Prostate gland (tissue), 2 donors: ENCODE data around the gene FUT8. TPM values are rescaled to one million over a fixed set of nuclear protein-coding genes. Genes with fewer than 3 reads are reported as not detected.
A peak's percentile ranks its signal among the peaks of the same experiment; 100 is the strongest.

ENCODE experiments used
- DNase-seq: peaks from one replicate; pipeline ENCODE4 v3.0.0-alpha.2; 2019; ENCODE audit warnings: low spot score
- H3K27ac ChIP-seq, 2 donors: fragments of 200-600 bp; sonication (generic); 2 replicates each; pipeline ENCODE4 v1.5.1; 2017 to 2019
- H3K27me3 ChIP-seq: fragments of 200-600 bp; sonication (generic); replicated peaks from 2 replicates; pipeline ENCODE4 v1.5.1; 2019; ENCODE audit not compliant: insufficient read depth
- H3K36me3 ChIP-seq, 2 donors: fragments of 200-600 bp; sonication (generic); 1 replicate in 1 of 2; 2 replicates in 1 of 2; pipeline versions ENCODE4 v1.5.1 to v1.8.1; 2017 to 2019
- H3K4me1 ChIP-seq: fragments of 200-600 bp; sonication (generic); replicated peaks from 2 replicates; pipeline ENCODE4 v1.5.1; 2019
- H3K4me3 ChIP-seq, 2 donors: fragments of 200-600 bp; sonication (generic); 2 replicates each; pipeline ENCODE4 v1.5.1; 2017 to 2019
- H3K9me3 ChIP-seq: fragments of 200-600 bp; sonication (generic); 2 replicates; pipeline ENCODE4 v1.5.1; 2017
- CTCF ChIP-seq, 4 experiments: fragments of 200-600 bp in 2 of 4; fragments of 450-650 bp in 2 of 4; sonication (generic) in 2 of 4; IDR thresholded peaks; 1 replicate in 3 of 4; 2 replicates in 1 of 4; pipeline ENCODE4 v1.5.1; 2016 to 2019; ENCODE audit warnings: antibody characterized with exemption in 4 of 4, mild to moderate bottlenecking in 2 of 4, moderate library complexity in 2 of 4
- POLR2A ChIP-seq: fragments of 450-650 bp; IDR thresholded peaks from one replicate; pipeline ENCODE4 v1.6.1; 2016; ENCODE audit warnings: antibody characterized with exemption, mild to moderate bottlenecking
- POLR2AphosphoS5 ChIP-seq: sonication (generic); formaldehyde crosslinking; IDR thresholded peaks from one replicate; pipeline ENCODE4 v1.6.1; 2017; ENCODE audit warnings: antibody characterized with exemption
- whole genome bisulfite sequencing: methylation state at CpG from one replicate; pipeline ENCODE4 v1.1.5; 2018; 5-methylcytosine and 5-hydroxymethylcytosine counted together
- intact Hi-C: fragments of 100-400 bp; cut with DNase I; formaldehyde crosslinking; loops from one replicate; pipeline ENCODE4 v1.14.2; 2022
- total RNA-seq, 2 donors: library from RNA; depleted of rRNA; stranded (reverse); fragments of >200 nt; gene quantifications; one replicate each; pipeline ENCODE4 v1.1.0, GENCODE V29; 2016

The FUT8 gene
- total RNA-seq, 2 donors from 2014 or later = 12.4 to 27.9 TPM

GRCh38 chr14:65772921-65773574, 360.5 kb downstream of the FUT8 start:
- TF ChIP-seq CTCF (IDR thresholded peaks at IDR 0.05) (no peak), POLR2AphosphoS5 (peak; percentile 40), POLR2A (no peak)
- Histone ChIP-seq H3K27me3 (no peaks in the 10 kb centered on the region), H3K36me3 (no peaks in the 10 kb centered on the region), H3K27ac (no peak overlapping the region), H3K4me1 (no peaks in the 10 kb centered on the region), H3K9me3 (no peaks in the 10 kb centered on the region), H3K4me3 (no peak overlapping the region)
- intact Hi-C loops = no loop called here
- peak; percentile 4 for DNase-seq
- 39% methylated on average over 4 of the region's 4 CpGs for WGBS

DNA sequence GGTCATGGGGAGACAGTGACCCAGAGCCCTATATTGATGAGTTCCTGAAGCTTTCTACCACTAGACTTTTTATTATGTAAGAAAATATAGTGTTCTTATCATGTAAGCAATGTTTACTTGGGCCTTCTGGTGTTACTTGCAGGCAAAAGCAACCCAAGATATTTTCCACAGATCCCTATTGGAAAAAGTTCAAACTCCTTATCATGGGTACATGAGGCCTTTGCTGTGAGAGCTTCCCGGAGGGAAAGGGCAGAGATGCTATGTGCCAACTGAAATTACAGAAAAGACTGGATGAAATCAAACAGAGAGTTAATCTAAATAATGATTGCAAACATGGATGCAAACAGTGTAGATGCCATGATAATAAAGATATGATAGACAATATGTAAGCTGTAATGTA, 361.5 kb downstream of the FUT8 start:
- no peak overlapping the region for H3K4me3 ChIP-seq
- no peaks in the 10 kb centered on the region for H3K36me3 ChIP-seq
- WGBS = 66% methylated on average over 1 of the region's 1 CpG
- H3K4me1 ChIP-seq = no peaks in the 10 kb centered on the region
- H3K9me3 ChIP-seq = no peaks in the 10 kb centered on the region
- no peak for DNase-seq
- intact Hi-C loops = no loop called here
- no peaks in the 10 kb centered on the region for H3K27me3 ChIP-seq
- no peak for TF ChIP-seq CTCF (IDR thresholded peaks at IDR 0.05)
- TF ChIP-seq POLR2A = no peak
- no peak for TF ChIP-seq POLR2AphosphoS5
- H3K27ac ChIP-seq = no peak overlapping the region

GRCh38 chr14:65776193-65776852, 363.8 kb downstream of the FUT8 start:
- intact Hi-C loops = no loop called here
- no peak for DNase-seq
- Histone ChIP-seq H3K9me3 (no peaks in the 10 kb centered on the region), H3K4me1 (no peaks in the 10 kb centered on the region), H3K27me3 (no peaks in the 10 kb centered on the region), H3K27ac (no peak overlapping the region), H3K36me3 (no peaks in the 10 kb centered on the region), H3K4me3 (no peak overlapping the region)
- 68% methylated on average over 4 of the region's 4 CpGs for WGBS
- TF ChIP-seq POLR2AphosphoS5 = no peak
- no peak for TF ChIP-seq CTCF (IDR thresholded peaks at IDR 0.05)

DNA sequence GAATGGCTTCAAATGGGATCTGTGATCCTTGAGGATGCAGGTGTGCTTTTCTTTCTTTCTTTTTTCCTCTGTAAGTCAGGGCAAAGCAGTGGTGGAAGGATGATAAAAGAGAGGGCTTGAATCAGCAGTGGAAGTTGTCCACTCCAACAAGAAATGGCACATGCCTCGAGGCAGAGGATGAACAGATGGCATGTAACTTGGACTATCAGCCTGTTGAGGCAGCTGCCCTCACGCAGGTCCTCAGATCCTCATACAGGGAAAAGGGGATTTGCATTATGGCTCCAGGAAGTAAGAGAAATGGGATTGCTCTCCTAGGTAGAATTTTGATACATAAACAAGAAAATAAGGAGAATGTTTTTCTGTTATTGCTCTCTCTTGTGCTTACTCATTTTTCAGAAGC, 368.0 kb downstream of the FUT8 start:
- no peak overlapping the region for H3K27ac ChIP-seq
- no peaks in the 10 kb centered on the region for H3K9me3 ChIP-seq
- H3K36me3 ChIP-seq = no peaks in the 10 kb centered on the region
- intact Hi-C loops = no loop called here
- no peak for TF ChIP-seq POLR2AphosphoS5
- H3K4me1 ChIP-seq = no peaks in the 10 kb centered on the region
- no peak overlapping the region for H3K4me3 ChIP-seq
- no peaks in the 10 kb centered on the region for H3K27me3 ChIP-seq
- WGBS = 80% methylated on average over 2 of the region's 2 CpGs
- DNase-seq = no peak

GRCh38 chr14:65783101-65783500, 370.6 kb downstream of the FUT8 start:
- DNase-seq = no peak
- Histone ChIP-seq H3K4me1 (no peaks in the 10 kb centered on the region), H3K27ac (no peak overlapping the region), H3K27me3 (no peaks in the 10 kb centered on the region), H3K36me3 (no peaks in the 10 kb centered on the region), H3K4me3 (no peak overlapping the region), H3K9me3 (no peaks in the 10 kb centered on the region)
- intact Hi-C loops = no loop called here
- WGBS = 81% methylated on average over 3 of the region's 3 CpGs
- TF ChIP-seq POLR2AphosphoS5 (no peak), CTCF (IDR thresholded peaks at IDR 0.05) (no peak), POLR2A (no peak)
